Middle frontal gyrus (tissue), 1 donor: ENCODE data around the gene ZIC4.

ENCODE experiments used
- DNase-seq: peaks from one replicate; pipeline ENCODE4 v3.0.0-alpha.2; 2015; ENCODE audit warnings: low spot score; ENCODE audit errors: extremely low spot score

The ZIC4 gene

DNA sequence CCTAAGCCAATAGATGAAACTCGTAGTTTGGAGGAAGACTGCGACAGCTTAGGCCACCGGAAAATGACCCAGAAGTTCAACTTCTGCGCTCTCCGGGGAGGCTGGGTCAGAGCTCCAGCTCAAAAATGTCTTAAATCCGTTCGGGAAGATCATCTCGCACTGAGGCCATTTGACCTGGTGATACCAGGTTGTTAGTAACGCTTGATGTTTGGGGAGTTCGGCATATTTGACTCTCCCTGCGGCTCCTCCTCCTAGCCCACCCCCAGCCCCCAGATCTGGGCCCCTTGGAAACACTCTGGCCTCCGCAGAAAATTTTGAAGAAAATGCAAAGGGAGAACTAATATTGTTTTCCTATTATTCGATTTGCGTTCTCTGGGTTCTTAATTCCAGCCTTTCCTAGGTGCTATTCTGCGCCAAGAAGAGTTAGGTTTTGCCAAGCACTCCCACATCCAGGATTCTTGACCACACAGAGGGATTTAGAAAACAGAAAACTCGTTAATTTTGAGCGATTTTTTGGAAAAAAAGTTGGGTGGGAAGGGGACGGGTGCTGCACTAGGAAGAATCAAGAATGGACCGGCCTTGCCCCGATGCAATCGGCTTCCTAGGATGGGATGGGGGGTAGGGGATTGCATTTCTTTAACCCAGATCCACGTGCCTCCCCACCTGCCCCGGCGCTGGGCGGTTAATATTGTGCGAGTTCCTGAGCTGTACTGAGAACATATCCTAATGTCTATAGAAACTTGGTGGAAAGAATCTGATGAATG, 50.0 kb downstream of the ZIC4 start:
- no peak for DNase-seq

DNA sequence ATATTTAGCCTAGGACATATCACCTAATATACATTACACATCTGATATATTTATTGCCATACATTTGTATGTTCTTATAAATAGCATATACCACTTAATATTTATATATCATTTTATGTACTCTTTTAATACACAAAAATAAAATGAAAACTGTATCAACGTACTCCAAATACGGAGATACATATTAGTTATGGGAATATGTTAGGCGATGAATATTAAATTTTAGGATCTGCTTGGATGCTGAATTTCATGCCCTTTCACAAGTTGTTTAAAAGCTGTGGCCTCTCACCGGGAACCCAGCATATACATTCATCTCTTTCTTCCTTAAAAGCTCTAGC, 50.6 kb downstream of the ZIC4 start:
- DNase-seq: no peak

DNA sequence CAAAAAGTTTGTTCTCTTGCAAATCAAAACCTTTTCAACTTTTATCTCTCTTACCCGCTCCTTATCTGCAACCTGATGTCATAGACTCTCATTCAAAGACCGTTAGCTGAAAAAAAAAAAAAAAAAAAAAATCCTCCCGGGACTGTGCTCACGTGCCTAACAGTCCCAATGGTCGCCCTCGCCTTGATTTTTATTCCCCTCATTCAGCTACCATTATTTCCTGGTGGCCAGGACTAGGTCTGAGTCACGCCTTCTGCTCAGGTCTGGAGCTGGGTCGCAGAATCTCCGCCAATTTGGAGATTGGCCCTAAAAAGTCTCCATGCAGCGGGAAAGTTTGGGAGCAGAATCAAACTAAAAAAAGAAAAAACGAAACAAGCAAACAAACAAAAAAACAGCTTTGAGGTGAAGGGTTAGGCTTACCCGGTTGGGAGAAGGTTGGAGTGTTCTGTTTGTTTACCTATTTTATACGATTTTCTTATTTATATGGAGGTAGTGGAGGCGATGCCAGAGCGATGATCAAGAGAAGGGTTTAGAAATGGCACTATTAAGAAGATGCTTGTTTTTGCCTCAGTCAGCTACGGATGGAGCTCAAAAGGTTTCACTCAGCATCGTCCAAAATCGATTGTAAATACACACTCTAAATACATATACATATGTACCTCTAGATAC, 51.1 kb downstream of the ZIC4 start:
- DNase-seq: no peak

DNA sequence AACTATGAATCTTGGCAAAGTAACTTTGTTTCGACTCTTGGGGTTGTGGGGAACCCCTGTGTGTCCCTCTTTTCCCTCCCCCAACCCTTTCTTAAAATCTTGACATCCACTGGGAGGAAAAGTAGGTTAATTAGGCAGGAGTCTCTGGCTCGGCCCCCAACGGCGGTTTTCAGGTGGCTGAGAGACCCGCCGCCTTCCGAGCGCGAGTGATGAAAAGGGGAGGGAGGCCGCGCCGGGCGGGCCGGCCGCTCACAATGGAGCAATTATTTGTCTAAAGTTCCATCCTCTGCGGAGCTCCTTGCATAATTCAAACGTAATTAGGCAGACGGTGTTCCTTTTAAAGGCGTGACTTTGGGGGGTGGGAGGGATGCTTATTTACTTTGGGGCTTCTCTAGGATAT, 51.7 kb downstream of the ZIC4 start:
- DNase-seq: no peak

DNA sequence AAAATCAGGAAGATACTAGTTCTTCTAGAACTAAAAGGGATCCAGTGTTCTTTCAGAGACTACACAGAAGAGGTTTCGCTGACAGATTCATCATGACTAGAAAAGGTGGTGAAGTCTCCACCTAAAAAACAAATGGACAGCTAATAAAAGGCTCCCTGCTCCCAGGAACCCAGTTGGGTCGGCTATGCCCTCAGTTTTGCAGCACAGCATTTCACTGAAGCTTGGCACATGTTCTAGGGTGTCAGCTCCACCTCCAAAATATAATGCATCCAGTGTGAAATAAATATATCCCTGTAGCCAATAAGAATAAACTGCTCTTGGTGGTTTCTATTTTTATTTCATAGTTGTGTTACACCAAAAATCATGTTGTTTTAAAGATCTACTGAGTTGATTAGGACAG, 55.0 kb downstream of the ZIC4 start:
- DNase-seq: no peak

DNA sequence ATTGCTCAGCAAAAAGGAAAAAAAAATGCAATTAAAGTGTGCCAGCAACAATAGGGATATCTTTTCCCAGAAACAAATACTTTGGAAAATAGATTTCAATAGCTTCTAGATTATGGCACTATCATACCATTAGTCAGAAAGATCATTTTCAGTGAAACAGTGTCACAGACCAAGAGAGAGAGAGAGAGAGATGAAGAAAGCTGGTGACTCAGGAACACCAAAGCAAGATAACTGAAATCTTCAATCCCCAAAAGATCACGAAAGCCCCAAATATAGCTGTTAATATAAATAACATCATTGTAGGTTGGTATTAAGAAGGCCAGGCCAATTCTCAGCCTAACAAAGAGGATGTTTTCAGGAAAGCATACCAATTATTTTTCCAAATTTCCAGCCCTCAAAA, 57.4 kb downstream of the ZIC4 start:
- DNase-seq: no peak

DNA sequence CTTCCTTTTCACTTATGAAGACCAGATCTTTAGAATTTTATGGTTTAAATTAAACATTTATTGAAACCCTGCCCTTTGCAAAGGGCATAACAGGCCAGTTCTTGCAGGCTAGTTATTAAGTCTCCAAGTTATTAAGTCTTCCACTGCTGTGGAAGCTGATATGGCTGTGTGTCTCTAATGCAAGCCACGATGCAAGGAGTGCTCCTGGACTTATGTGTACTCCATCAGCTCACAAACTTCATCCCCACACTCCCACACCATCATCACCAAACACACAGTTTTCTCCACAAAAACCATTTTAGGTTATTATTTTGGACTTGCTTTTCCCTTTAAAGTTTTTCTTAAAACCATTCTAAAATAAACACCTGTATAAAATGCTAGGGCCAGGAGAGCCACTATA, 62.4 kb downstream of the ZIC4 start:
- DNase-seq: no peak

DNA sequence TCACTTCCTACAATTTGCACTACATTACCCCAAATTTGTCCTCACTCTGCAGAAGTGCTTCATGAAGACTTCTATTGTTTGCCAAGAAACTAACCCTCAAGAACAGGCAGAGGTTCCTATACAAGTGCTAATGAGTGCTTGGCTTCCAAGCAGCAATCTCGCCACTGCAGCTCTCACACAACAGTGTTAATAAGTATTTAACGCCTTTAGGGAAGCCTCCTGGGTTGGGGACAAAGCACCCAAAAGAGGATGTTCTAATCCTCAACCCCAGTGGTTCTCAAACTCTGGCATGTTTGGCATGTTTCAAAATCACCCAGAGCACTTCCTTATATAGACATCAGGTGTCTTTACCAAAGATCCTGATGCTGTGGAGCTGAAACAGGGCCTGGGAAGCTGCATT, 64.6 kb downstream of the ZIC4 start:
- no peak for DNase-seq

DNA sequence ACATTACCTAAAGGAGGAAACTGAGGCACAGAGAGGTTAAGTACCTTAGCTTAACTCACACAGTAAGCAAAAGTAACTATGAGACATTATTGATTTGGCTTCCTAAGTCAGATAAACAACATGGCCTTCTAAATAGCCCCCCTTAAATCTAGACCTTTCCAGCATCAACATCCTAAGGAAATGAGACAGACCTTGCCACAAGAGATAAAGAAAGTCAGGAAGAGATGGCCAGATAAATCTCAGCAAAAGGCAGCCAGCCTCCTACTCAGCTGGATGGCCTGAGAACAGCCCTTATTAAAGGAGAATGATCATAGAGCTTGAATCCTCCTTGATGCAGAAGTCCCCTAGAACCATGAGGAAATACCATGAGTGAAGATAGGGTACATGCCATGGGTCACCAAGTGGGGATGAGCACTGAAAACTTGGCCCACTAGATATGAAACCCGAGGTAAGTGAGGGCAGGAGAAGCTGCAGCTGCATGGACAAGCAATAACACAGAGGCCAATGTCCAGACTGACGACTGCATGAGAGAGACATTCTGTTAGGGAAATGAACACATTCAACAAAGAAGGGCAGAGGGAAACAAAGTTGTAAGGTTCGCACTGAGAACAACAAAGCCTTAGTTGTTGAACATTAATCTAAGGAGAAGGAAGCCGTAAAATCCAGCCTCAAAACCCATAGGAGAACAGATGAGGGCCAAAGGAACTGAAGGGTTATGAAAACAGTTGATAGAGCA, 69.6 kb downstream of the ZIC4 start:
- no peak for DNase-seq
